ENCODE results near the gene RAB20. TPM values are rescaled to one million over a fixed set of nuclear protein-coding genes. Genes with fewer than 3 reads are reported as not detected.

The RAB20 gene
- total RNA-seq, 4 donors from 2014 or later, result 8.7 to 32.8 (median 18.4) TPM

- ATAC-seq, result no peak
- H3K27ac ChIP-seq, result peak overlapping the region in 3 of 4 donors; percentile 8 to 57 (median 48)
These were observed 75.3 kb downstream of the RAB20 start for GRCh38 chr13:110486061-110486715.

GRCh38 chr13:110485604-110486003, 75.9 kb downstream of the RAB20 start:
- TF ChIP-seq, protein P1, sequence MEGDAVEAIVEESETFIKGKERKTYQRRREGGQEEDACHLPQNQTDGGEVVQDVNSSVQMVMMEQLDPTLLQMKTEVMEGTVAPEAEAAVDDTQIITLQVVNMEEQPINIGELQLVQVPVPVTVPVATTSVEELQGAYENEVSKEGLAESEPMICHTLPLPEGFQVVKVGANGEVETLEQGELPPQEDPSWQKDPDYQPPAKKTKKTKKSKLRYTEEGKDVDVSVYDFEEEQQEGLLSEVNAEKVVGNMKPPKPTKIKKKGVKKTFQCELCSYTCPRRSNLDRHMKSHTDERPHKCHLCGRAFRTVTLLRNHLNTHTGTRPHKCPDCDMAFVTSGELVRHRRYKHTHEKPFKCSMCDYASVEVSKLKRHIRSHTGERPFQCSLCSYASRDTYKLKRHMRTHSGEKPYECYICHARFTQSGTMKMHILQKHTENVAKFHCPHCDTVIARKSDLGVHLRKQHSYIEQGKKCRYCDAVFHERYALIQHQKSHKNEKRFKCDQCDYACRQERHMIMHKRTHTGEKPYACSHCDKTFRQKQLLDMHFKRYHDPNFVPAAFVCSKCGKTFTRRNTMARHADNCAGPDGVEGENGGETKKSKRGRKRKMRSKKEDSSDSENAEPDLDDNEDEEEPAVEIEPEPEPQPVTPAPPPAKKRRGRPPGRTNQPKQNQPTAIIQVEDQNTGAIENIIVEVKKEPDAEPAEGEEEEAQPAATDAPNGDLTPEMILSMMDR (IDR thresholded peaks at IDR 0.05), result no peak
- no peak for TF ChIP-seq POLR2AphosphoS5 (IDR thresholded peaks at IDR 0.05)
- no peak for TF ChIP-seq POLR2A (IDR thresholded peaks at IDR 0.05)
- no peak for TF ChIP-seq EP300 (IDR thresholded peaks at IDR 0.05)
- Histone ChIP-seq H3K4me1 (no peaks in the 10 kb centered on the region), H3K27me3 (no peaks in the 10 kb centered on the region), H3K27ac (peak overlapping the region in 3 of 4 donors; percentile 8 to 57 (median 48)), H3K36me3 (peaks cover 0 to 89% of the 10 kb centered on the region in 2 donors), H3K9me3 (no peaks in the 10 kb centered on the region), H3K4me3 (no peak overlapping the region)
- peak; percentile 34 for ATAC-seq
- no CpG with 5 or more reads among the region's 9 CpGs for WGBS, 2 donors (ENCODE audit: low coverage in 1 of 2)

More at GRCh38 chr13:110486061-110486715, 75.3 kb downstream of the RAB20 start:
- no peak overlapping the region for H3K4me3 ChIP-seq
- no peaks in the 10 kb centered on the region for H3K4me1 ChIP-seq
- peaks cover 0 to 92% of the 10 kb centered on the region in 2 donors for H3K36me3 ChIP-seq
- H3K9me3 ChIP-seq, result no peaks in the 10 kb centered on the region
- WGBS, 2 donors (ENCODE audit: low coverage in 1 of 2), result 71% methylated on average over 7 of the region's 15 CpGs; no CpG with 5 or more reads in 1 of the 2 donors
- H3K27me3 ChIP-seq, result no peaks in the 10 kb centered on the region
- no peak for TF ChIP-seq POLR2A (IDR thresholded peaks at IDR 0.05)
- TF ChIP-seq, protein P1 (IDR thresholded peaks at IDR 0.05), result no peak
- TF ChIP-seq EP300 (IDR thresholded peaks at IDR 0.05), result no peak

- no peaks in the 10 kb centered on the region for H3K9me3 ChIP-seq
- H3K27me3 ChIP-seq, result no peaks in the 10 kb centered on the region
- no peak for TF ChIP-seq EP300 (IDR thresholded peaks at IDR 0.05)
- TF ChIP-seq, protein P1 (IDR thresholded peaks at IDR 0.05), result no peak
- no peak for TF ChIP-seq POLR2A (IDR thresholded peaks at IDR 0.05)
- TF ChIP-seq POLR2AphosphoS5 (IDR thresholded peaks at IDR 0.05), result no peak
- WGBS, 2 donors (ENCODE audit: low coverage in 1 of 2), result 100% methylated on average over 1 of the region's 18 CpGs; no CpG with 5 or more reads in 1 of the 2 donors
- ATAC-seq, result no peak
- no peak overlapping the region for H3K4me3 ChIP-seq
- peaks cover 0 to 9% (median 0%) of the 10 kb centered on the region in 3 donors for H3K4me1 ChIP-seq
- peak overlapping the region in 2 of 4 donors; percentile 48 to 57 for H3K27ac ChIP-seq
- peaks cover 0 to 89% of the 10 kb centered on the region in 2 donors for H3K36me3 ChIP-seq
These were observed 77.1 kb downstream of the RAB20 start for GRCh38 chr13:110484290-110485048.

DNA sequence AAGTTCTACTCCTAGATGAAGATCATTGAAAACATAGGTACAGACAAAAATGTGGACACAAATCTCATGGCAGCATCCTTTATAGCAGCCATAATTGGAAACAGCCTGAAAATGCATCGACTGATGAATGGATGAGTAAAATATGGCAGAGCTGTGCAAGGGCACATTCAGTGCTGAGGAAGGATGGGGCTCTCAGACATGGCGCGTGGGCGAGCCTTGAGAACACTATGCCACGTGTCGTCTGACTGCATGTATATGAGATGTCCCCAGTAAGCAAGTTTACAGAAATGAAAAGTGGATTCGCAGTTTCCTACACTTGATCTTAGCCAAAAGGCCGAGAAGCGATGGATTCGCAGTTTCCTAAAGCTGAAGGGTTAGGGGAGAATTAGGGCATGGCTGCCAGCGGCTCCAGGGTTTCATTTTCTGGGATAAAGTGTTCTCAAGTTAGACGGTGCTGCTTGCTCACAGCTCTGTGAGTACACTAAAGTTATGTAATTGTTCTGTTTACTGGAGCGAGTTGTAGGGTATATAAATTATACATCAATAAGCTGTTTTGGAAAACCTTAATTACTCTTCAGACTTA, 78.0 kb downstream of the RAB20 start:
- 82 to 86% methylated on average over 12 to 13 of the region's 13 CpGs for WGBS, 2 donors (ENCODE audit: low coverage in 1 of 2)
- no peak for ATAC-seq
- no peaks in the 10 kb centered on the region for H3K27me3 ChIP-seq

More for the DNA sequence above, 78.0 kb downstream of the RAB20 start:
- H3K4me3 ChIP-seq, result no peak overlapping the region
- H3K4me1 ChIP-seq, result peaks cover 0 to 19% (median 0%) of the 10 kb centered on the region in 3 donors
- peak overlapping the region in 3 of 4 donors; percentile 48 to 63 (median 57) for H3K27ac ChIP-seq
- TF ChIP-seq EP300 (IDR thresholded peaks at IDR 0.05) (no peak), POLR2AphosphoS5 (IDR thresholded peaks at IDR 0.05) (no peak)
- TF ChIP-seq, protein P1 (IDR thresholded peaks at IDR 0.05), result no peak
- peaks cover 0 to 89% of the 10 kb centered on the region in 2 donors for H3K36me3 ChIP-seq
- no peaks in the 10 kb centered on the region for H3K9me3 ChIP-seq
